ENCODE measurements around the gene CHCHD1. TPM values are rescaled to one million over a fixed set of nuclear protein-coding genes. Genes with fewer than 3 reads are reported as not detected.
"Not testable (repeated sequence)": the region's sequence is repeated elsewhere in the genome, so short reads cannot be mapped to it uniquely, and the experiment has no call there.

CHCHD1 gene
- total RNA-seq, 5 donors from 2014 or later (not counting 1 experiment from before 2014, with no cell fraction given) = 6.3 to 17.5 (median 14.2) TPM

- H3K27me3 Mint-ChIP-seq; CTCF ChIA-PET; DNase-seq; H3K27ac ChIP-seq (ENCODE audit: low read length); H3K36me3 Mint-ChIP-seq; ATAC-seq (replicated peaks in 1 of 4); H3K4me3 ChIP-seq (ENCODE audit: control insufficient read depth in 1 of 2, extremely low read depth in 1 of 2, low read length in 1 of 2); POLR2A ChIA-PET; H3K9me3 ChIP-seq; H3K27me3 ChIP-seq (replicated peaks in 1 of 2; ENCODE audit: control insufficient read depth in 2 of 2, extremely low read depth in 1 of 2, insufficient read depth in 2 of 2, low read length in 1 of 2); H3K9me3 Mint-ChIP-seq; H3K4me3 Mint-ChIP-seq; H3K27ac Mint-ChIP-seq; H3K36me3 ChIP-seq (ENCODE audit: control insufficient read depth in 2 of 2, extremely low read depth in 1 of 2, insufficient read depth in 1 of 2, low read length in 1 of 2): not testable (repeated sequence)
- H3K4me1 ChIP-seq (ENCODE audit: control insufficient read depth in 1 of 2, extremely low read depth in 1 of 2, insufficient read depth in 2 of 2, low read length in 2 of 2) = peaks cover 11 to 21% of the 10 kb centered on the region in 2 experiments
- WGBS (ENCODE audit: insufficient coverage) = 99% methylated on average over 8 of the region's 18 CpGs
- peaks cover 22 to 28% (median 22%) of the 10 kb centered on the region in 3 donors for H3K4me1 Mint-ChIP-seq
Observed at GRCh38 chr10:73740501-73741254, 41.2 kb upstream of the CHCHD1 start.

- Histone ChIP-seq H3K4me3 (ENCODE audit: control insufficient read depth in 1 of 2, extremely low read depth in 1 of 2, low read length in 1 of 2) (no peak overlapping the region), H3K27ac (ENCODE audit: low read length) (no peak overlapping the region), H3K27me3 (replicated peaks in 1 of 2; ENCODE audit: control insufficient read depth in 2 of 2, extremely low read depth in 1 of 2, insufficient read depth in 2 of 2, low read length in 1 of 2) (no peaks in the 10 kb centered on the region), H3K36me3 (ENCODE audit: control insufficient read depth in 2 of 2, extremely low read depth in 1 of 2, insufficient read depth in 1 of 2, low read length in 1 of 2) (peaks cover 0 to 13% of the 10 kb centered on the region in 2 donors), H3K4me1 (ENCODE audit: control insufficient read depth in 1 of 2, extremely low read depth in 1 of 2, insufficient read depth in 2 of 2, low read length in 2 of 2) (peaks cover 13 to 25% of the 10 kb centered on the region in 2 experiments), H3K9me3 (no peaks in the 10 kb centered on the region)
- no peak for DNase-seq
- Mint-ChIP-seq H3K9me3 (no peaks in the 10 kb centered on the region), H3K27me3 (no peaks in the 10 kb centered on the region), H3K27ac (no peak overlapping the region), H3K4me1 (peaks cover 31 to 38% (median 34%) of the 10 kb centered on the region in 3 donors), H3K4me3 (peak overlapping the region in 2 of 3 donors; percentile 17 to 95), H3K36me3 (peaks cover 11% of the 10 kb centered on the region)
- no peak for ATAC-seq (replicated peaks in 1 of 4)
- POLR2A ChIA-PET = interaction anchor here in 1 of 2 donors (1.7 kb wide), 1 partner anchor 12 kb away, joined by 14 read pairs; no protein-coding TSS in a partner anchor
- 96% methylated on average over 3 of the region's 5 CpGs for WGBS (ENCODE audit: insufficient coverage)
- CTCF ChIA-PET = no interaction called here
Observed at GRCh38 chr10:73742454-73742734, 39.5 kb upstream of the CHCHD1 start.

GRCh38 chr10:73743327-73743904 is 38.4 kb upstream of the CHCHD1 start:
- DNase-seq = no peak
- no peak for ATAC-seq (replicated peaks in 1 of 4)
- Mint-ChIP-seq H3K4me3 (peak overlapping the region; percentile 95 to 100 (median 100)), H3K27me3 (no peaks in the 10 kb centered on the region), H3K9me3 (no peaks in the 10 kb centered on the region), H3K27ac (peak overlapping the region; percentile 100), H3K4me1 (peaks cover 31 to 40% (median 34%) of the 10 kb centered on the region in 3 donors), H3K36me3 (peaks cover 11% of the 10 kb centered on the region)
- WGBS (ENCODE audit: insufficient coverage) = 0% methylated on average over 2 of the region's 6 CpGs
- CTCF ChIA-PET = interaction anchor here in 1 of 2 donors (0.9 to 2.5 kb wide), 7 partner anchors 11 to 136 kb away, joined by 3 to 12 read pairs (median 4); no protein-coding TSS in a partner anchor
- peak overlapping the region; percentile 89 for H3K27ac ChIP-seq (ENCODE audit: low read length)
- peak overlapping the region; percentile 85 to 100 for H3K4me3 ChIP-seq (ENCODE audit: control insufficient read depth in 1 of 2, extremely low read depth in 1 of 2, low read length in 1 of 2)
- H3K36me3 ChIP-seq (ENCODE audit: control insufficient read depth in 2 of 2, extremely low read depth in 1 of 2, insufficient read depth in 1 of 2, low read length in 1 of 2) = peaks cover 0 to 19% of the 10 kb centered on the region in 2 donors
- no peaks in the 10 kb centered on the region for H3K9me3 ChIP-seq
- H3K27me3 ChIP-seq (replicated peaks in 1 of 2; ENCODE audit: control insufficient read depth in 2 of 2, extremely low read depth in 1 of 2, insufficient read depth in 2 of 2, low read length in 1 of 2) = no peaks in the 10 kb centered on the region
- POLR2A ChIA-PET = interaction anchor here (0.6 to 1.7 kb wide), 10 partner anchors 10 to 648 kb away, joined by 3 to 14 read pairs (median 4); no protein-coding TSS in a partner anchor
- peaks cover 13 to 25% of the 10 kb centered on the region in 2 experiments for H3K4me1 ChIP-seq (ENCODE audit: control insufficient read depth in 1 of 2, extremely low read depth in 1 of 2, insufficient read depth in 2 of 2, low read length in 2 of 2)

GRCh38 chr10:73743905-73744663 is 37.8 kb upstream of the CHCHD1 start, which contains the start of gene SEC24C:
Gene SEC24C (plus strand): TSS chr10:73744372. CDS start chr10:73746833, 2,461 bp downstream.
- no peaks in the 10 kb centered on the region for H3K9me3 ChIP-seq
- H3K36me3 Mint-ChIP-seq = peaks cover 14% of the 10 kb centered on the region

GRCh38 chr10:73744664-73744975 is 37.2 kb upstream of the CHCHD1 start:
- CTCF ChIA-PET = interaction anchor here in 1 of 2 donors (1.0 to 2.5 kb wide), 3 partner anchors 14 to 135 kb away, joined by 5 to 12 read pairs (median 6); a partner anchor contains a TSS
- H3K4me3 ChIP-seq (ENCODE audit: control insufficient read depth in 1 of 2, extremely low read depth in 1 of 2, low read length in 1 of 2) = peak overlapping the region; percentile 85 to 100
- Mint-ChIP-seq H3K4me3 (peak overlapping the region; percentile 95 to 100 (median 100)), H3K4me1 (peaks cover 38 to 47% (median 43%) of the 10 kb centered on the region in 3 donors), H3K27ac (peak overlapping the region; percentile 100), H3K36me3 (peaks cover 17% of the 10 kb centered on the region), H3K9me3 (no peaks in the 10 kb centered on the region), H3K27me3 (no peaks in the 10 kb centered on the region)
- no peaks in the 10 kb centered on the region for H3K9me3 ChIP-seq
- H3K4me1 ChIP-seq (ENCODE audit: control insufficient read depth in 1 of 2, extremely low read depth in 1 of 2, insufficient read depth in 2 of 2, low read length in 2 of 2) = peaks cover 15 to 37% of the 10 kb centered on the region in 2 experiments
- peak in 27 of 35 experiments; percentile 28 to 62 (median 45) for DNase-seq
- POLR2A ChIA-PET = interaction anchor here (0.6 to 1.6 kb wide), 8 partner anchors 11 to 1466 kb away, joined by 3 to 8 read pairs (median 3); partner anchors contain the start of gene VDAC2 (in 1 of the 2)
- no peaks in the 10 kb centered on the region for H3K27me3 ChIP-seq (replicated peaks in 1 of 2; ENCODE audit: control insufficient read depth in 2 of 2, extremely low read depth in 1 of 2, insufficient read depth in 2 of 2, low read length in 1 of 2)
- 0% methylated on average over 1 of the region's 10 CpGs for WGBS (ENCODE audit: insufficient coverage)
- peak; percentile 14 to 26 (median 18) for ATAC-seq (replicated peaks in 1 of 4)
- H3K36me3 ChIP-seq (ENCODE audit: control insufficient read depth in 2 of 2, extremely low read depth in 1 of 2, insufficient read depth in 1 of 2, low read length in 1 of 2) = peaks cover 4 to 26% of the 10 kb centered on the region in 2 donors
- H3K27ac ChIP-seq (ENCODE audit: low read length) = peak overlapping the region; percentile 89

More at GRCh38 chr10:73743905-73744663, 37.8 kb upstream of the CHCHD1 start, which contains the start of gene SEC24C:
- ATAC-seq (replicated peaks in 1 of 4) = peak; percentile 91 to 93 (median 92)
- peaks cover 4 to 23% of the 10 kb centered on the region in 2 donors for H3K36me3 ChIP-seq (ENCODE audit: control insufficient read depth in 2 of 2, extremely low read depth in 1 of 2, insufficient read depth in 1 of 2, low read length in 1 of 2)
- H3K27ac ChIP-seq (ENCODE audit: low read length) = peak within 1 kb of the TSS; percentile 89
- H3K27me3 ChIP-seq (replicated peaks in 1 of 2; ENCODE audit: control insufficient read depth in 2 of 2, extremely low read depth in 1 of 2, insufficient read depth in 2 of 2, low read length in 1 of 2) = no peaks in the 10 kb centered on the region
- ChIA-PET POLR2A (interaction anchor here (0.6 to 1.7 kb wide), 15 partner anchors 11 to 391 kb away, joined by 3 to 14 read pairs (median 4); no protein-coding TSS in a partner anchor), CTCF (interaction anchor here in 1 of 2 donors (0.9 to 2.5 kb wide), 7 partner anchors 10 to 136 kb away, joined by 3 to 12 read pairs (median 5); a partner anchor contains a TSS)
- Mint-ChIP-seq H3K4me1 (peaks cover 34 to 43% (median 37%) of the 10 kb centered on the region in 3 donors), H3K27ac (peak within 1 kb of the TSS; percentile 100), H3K4me3 (peak within 1 kb of the TSS; percentile 95 to 100 (median 100)), H3K27me3 (no peaks in the 10 kb centered on the region), H3K9me3 (no peaks in the 10 kb centered on the region)
- 0% methylated on average over 25 of the region's 36 CpGs for WGBS (ENCODE audit: insufficient coverage)
- DNase-seq = peak; percentile 86 to 99 (median 94)
- H3K4me1 ChIP-seq (ENCODE audit: control insufficient read depth in 1 of 2, extremely low read depth in 1 of 2, insufficient read depth in 2 of 2, low read length in 2 of 2) = peaks cover 15 to 32% of the 10 kb centered on the region in 2 experiments
- peak within 1 kb of the TSS; percentile 85 to 100 for H3K4me3 ChIP-seq (ENCODE audit: control insufficient read depth in 1 of 2, extremely low read depth in 1 of 2, low read length in 1 of 2)
